Prostate gland (tissue), 2 donors: ENCODE results near the gene JADE3. TPM values are rescaled to one million over a fixed set of nuclear protein-coding genes. Genes with fewer than 3 reads are reported as not detected.

Source experiments
- DNase-seq: peaks from one replicate; pipeline ENCODE4 v3.0.0-alpha.2; 2019; ENCODE audit warnings: low spot score
- H3K27ac ChIP-seq, 2 donors: fragments of 200-600 bp; sonication (generic); 2 replicates each; pipeline ENCODE4 v1.5.1; 2017 to 2019
- H3K27me3 ChIP-seq: fragments of 200-600 bp; sonication (generic); replicated peaks from 2 replicates; pipeline ENCODE4 v1.5.1; 2019; ENCODE audit not compliant: insufficient read depth
- H3K36me3 ChIP-seq, 2 donors: fragments of 200-600 bp; sonication (generic); 1 replicate in 1 of 2; 2 replicates in 1 of 2; pipeline versions ENCODE4 v1.5.1 to v1.8.1; 2017 to 2019
- H3K4me1 ChIP-seq: fragments of 200-600 bp; sonication (generic); replicated peaks from 2 replicates; pipeline ENCODE4 v1.5.1; 2019
- H3K4me3 ChIP-seq, 2 donors: fragments of 200-600 bp; sonication (generic); 2 replicates each; pipeline ENCODE4 v1.5.1; 2017 to 2019
- H3K9me3 ChIP-seq: fragments of 200-600 bp; sonication (generic); 2 replicates; pipeline ENCODE4 v1.5.1; 2017
- POLR2A ChIP-seq: fragments of 450-650 bp; IDR thresholded peaks from one replicate; pipeline ENCODE4 v1.6.1; 2016; ENCODE audit warnings: antibody characterized with exemption, mild to moderate bottlenecking
- POLR2AphosphoS5 ChIP-seq: sonication (generic); formaldehyde crosslinking; IDR thresholded peaks from one replicate; pipeline ENCODE4 v1.6.1; 2017; ENCODE audit warnings: antibody characterized with exemption
- WGBS: methylation state at CpG from one replicate; pipeline ENCODE4 v1.1.5; 2018; 5-methylcytosine and 5-hydroxymethylcytosine counted together
- intact Hi-C: fragments of 100-400 bp; cut with DNase I; formaldehyde crosslinking; loops from one replicate; pipeline ENCODE4 v1.14.2; 2022
- total RNA-seq, 2 donors: library from RNA; depleted of rRNA; stranded (reverse); fragments of >200 nt; gene quantifications; one replicate each; pipeline ENCODE4 v1.1.0, GENCODE V29; 2016
- TF ChIP-seq, protein P1 (sequence below), 4 experiments: fragments of 200-600 bp in 2 of 4; fragments of 450-650 bp in 2 of 4; sonication (generic) in 2 of 4; IDR thresholded peaks; 1 replicate in 3 of 4; 2 replicates in 1 of 4; pipeline ENCODE4 v1.5.1; 2016 to 2019; ENCODE audit warnings: antibody characterized with exemption in 4 of 4, mild to moderate bottlenecking in 2 of 4, moderate library complexity in 2 of 4

Gene JADE3
- total RNA-seq, 2 donors from 2014 or later, result 6.8 to 17.2 TPM

DNA sequence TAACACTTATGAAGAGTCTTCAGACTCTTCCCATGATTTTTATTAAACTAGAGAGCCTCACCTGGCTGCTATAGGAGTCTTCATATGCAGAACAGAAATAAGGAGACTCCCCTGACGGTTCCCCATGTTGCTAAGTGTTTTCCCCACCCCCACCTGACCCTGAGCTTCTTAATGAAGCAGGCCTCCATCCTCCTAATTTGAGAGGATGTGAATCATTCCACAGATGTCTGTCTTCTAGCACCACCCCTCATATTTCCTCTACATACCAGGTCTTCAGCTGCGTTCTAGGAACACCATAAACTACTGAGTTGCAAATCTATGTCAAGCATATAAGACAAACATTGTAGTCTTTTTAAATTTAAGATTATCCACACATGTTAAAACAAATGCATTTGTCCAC, 38.5 kb upstream of the JADE3 start:
- H3K9me3 ChIP-seq, result no peaks in the 10 kb centered on the region
- H3K27me3 ChIP-seq, result no peaks in the 10 kb centered on the region
- intact Hi-C loops, result no loop called here
- H3K4me1 ChIP-seq, result no peaks in the 10 kb centered on the region
- DNase-seq, result no peak
- 88% methylated on average over 2 of the region's 2 CpGs for WGBS
- H3K4me3 ChIP-seq, result no peak overlapping the region
- H3K27ac ChIP-seq, result no peak overlapping the region
- H3K36me3 ChIP-seq, result no peaks in the 10 kb centered on the region
- TF ChIP-seq POLR2AphosphoS5, result no peak
- TF ChIP-seq, protein P1, sequence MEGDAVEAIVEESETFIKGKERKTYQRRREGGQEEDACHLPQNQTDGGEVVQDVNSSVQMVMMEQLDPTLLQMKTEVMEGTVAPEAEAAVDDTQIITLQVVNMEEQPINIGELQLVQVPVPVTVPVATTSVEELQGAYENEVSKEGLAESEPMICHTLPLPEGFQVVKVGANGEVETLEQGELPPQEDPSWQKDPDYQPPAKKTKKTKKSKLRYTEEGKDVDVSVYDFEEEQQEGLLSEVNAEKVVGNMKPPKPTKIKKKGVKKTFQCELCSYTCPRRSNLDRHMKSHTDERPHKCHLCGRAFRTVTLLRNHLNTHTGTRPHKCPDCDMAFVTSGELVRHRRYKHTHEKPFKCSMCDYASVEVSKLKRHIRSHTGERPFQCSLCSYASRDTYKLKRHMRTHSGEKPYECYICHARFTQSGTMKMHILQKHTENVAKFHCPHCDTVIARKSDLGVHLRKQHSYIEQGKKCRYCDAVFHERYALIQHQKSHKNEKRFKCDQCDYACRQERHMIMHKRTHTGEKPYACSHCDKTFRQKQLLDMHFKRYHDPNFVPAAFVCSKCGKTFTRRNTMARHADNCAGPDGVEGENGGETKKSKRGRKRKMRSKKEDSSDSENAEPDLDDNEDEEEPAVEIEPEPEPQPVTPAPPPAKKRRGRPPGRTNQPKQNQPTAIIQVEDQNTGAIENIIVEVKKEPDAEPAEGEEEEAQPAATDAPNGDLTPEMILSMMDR (IDR thresholded peaks at IDR 0.05), result no peak
- TF ChIP-seq POLR2A, result no peak

DNA sequence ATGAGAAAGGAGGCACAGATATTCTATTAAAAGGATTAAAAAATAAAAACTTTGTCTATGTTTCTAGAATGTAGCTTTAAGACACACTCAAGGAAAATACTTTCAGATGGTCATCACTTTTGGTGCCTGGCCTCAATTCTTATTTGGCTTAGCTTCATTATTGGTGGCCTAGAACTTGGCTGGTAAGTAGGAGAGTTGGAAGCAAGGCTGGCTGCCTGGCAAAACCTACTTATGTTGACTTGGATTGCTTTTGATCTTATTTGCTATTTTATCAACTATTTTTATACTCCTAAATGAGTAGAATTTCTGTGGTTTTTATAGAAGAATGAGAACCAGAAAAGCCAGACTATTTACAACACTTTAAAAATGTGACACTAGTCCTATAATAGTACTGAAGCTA, 35.3 kb upstream of the JADE3 start:
- Histone ChIP-seq H3K27ac (no peak overlapping the region), H3K4me1 (no peaks in the 10 kb centered on the region), H3K27me3 (no peaks in the 10 kb centered on the region), H3K9me3 (no peaks in the 10 kb centered on the region), H3K4me3 (no peak overlapping the region), H3K36me3 (no peaks in the 10 kb centered on the region)
- no peak for DNase-seq
- TF ChIP-seq, protein P1 (IDR thresholded peaks at IDR 0.05), result no peak
- TF ChIP-seq POLR2AphosphoS5, result no peak
- no peak for TF ChIP-seq POLR2A
- intact Hi-C loops, result no loop called here

DNA sequence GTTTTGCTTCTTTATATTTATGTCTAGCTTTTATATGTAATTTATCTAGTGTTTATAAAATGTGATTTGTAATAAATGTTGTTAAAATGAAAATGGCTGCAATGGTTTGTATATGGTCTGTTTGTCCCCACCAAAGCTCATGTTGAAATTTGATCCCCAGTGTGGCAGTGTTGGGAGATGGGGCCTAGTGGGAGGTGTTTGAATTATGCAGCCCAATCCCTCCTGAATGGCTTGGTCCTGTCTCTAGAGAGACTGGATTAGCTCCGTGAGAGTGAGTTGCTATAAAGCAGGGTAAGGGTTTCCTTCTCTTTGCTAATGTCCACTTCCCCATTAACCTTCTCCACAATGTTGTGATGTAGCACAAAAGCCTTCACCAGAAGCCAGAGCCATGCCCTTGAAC, 30.0 kb upstream of the JADE3 start:
- Histone ChIP-seq H3K27ac (no peak overlapping the region), H3K36me3 (no peaks in the 10 kb centered on the region), H3K4me1 (no peaks in the 10 kb centered on the region), H3K27me3 (no peaks in the 10 kb centered on the region), H3K9me3 (no peaks in the 10 kb centered on the region), H3K4me3 (no peak overlapping the region)
- intact Hi-C loops, result no loop called here
- TF ChIP-seq, protein P1 (IDR thresholded peaks at IDR 0.05), result no peak
- TF ChIP-seq POLR2A, result no peak
- no peak for TF ChIP-seq POLR2AphosphoS5
- WGBS, result 92% methylated on average over 1 of the region's 1 CpG
- no peak for DNase-seq

DNA sequence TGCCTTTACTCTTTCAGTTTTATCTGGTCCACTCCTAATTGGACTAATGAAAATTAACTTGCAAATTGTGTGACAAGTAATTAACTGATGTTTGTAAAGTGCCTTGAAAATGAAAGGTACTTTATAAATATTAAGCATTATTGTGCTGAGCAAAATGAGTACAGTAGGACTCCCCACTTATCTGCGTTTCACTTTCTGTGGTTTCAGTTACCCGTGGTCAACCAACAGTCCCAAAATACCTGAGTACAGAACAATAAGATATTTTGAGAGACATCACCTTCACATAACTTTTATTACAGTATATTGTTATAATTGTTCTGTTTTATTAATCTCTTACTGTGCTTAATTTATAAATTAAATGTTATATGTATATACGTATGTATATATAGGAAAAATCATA, 27.4 kb upstream of the JADE3 start:
- 89% methylated on average over 3 of the region's 3 CpGs for WGBS
- Histone ChIP-seq H3K4me1 (no peaks in the 10 kb centered on the region), H3K4me3 (no peak overlapping the region), H3K36me3 (no peaks in the 10 kb centered on the region), H3K9me3 (no peaks in the 10 kb centered on the region), H3K27me3 (no peaks in the 10 kb centered on the region), H3K27ac (no peak overlapping the region)
- intact Hi-C loops, result no loop called here
- no peak for DNase-seq
- TF ChIP-seq POLR2A (no peak), POLR2AphosphoS5 (no peak)
- TF ChIP-seq, protein P1 (IDR thresholded peaks at IDR 0.05), result no peak

DNA sequence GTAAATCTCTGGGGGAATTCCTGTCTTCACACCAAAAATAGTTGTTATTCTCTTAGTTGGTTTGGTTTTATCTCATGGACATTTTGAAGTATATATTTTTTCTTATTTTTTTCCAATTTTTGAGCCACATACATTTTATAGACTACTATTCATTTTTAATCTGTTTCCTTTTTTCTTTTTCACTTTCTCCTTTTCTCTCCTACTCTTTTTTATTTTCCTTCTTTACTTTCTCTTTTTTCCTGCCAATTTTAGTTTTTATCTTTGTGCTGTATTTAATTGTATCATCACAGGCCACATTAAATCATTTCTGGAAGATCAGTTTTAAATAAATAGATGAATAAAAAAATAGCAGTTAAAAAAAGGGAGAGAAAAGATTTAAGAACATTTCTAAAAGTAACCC, 14.0 kb upstream of the JADE3 start:
- Histone ChIP-seq H3K27me3 (no peaks in the 10 kb centered on the region), H3K36me3 (no peaks in the 10 kb centered on the region), H3K9me3 (no peaks in the 10 kb centered on the region), H3K4me1 (no peaks in the 10 kb centered on the region), H3K4me3 (no peak overlapping the region), H3K27ac (no peak overlapping the region)
- DNase-seq, result no peak
- TF ChIP-seq, protein P1 (IDR thresholded peaks at IDR 0.05), result no peak
- TF ChIP-seq POLR2AphosphoS5, result no peak
- TF ChIP-seq POLR2A, result no peak
- intact Hi-C loops, result no loop called here
